Superior temporal gyrus (tissue), 1 donor: Measurements from ENCODE around the gene SPRYD4.
A peak's percentile ranks its signal among the peaks of the same experiment; 100 is the strongest.

Experiments used
- DNase-seq: peaks from one replicate; pipeline ENCODE4 v3.0.0-alpha.2; 2016; ENCODE audit errors: extremely low spot score

Gene SPRYD4

DNA sequence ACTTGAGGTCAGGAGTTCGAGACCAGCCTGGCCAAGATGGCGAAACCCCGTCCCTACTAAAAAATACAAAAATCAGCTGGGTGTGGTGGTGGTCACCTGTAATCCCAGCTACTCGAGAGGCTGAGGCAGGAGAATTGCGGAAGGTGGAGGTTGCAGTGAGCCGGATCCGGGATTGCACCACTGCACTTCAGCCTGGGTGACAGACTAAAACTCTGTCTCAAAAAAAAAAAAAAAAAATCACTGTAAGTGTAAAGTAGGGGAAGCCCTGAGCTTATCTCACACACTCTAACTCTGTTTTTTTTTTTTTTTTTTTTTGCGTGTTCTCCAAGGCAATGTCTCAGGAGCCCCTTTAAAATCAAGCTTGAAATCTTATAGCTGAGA is 52.8 kb downstream of the SPRYD4 start:
- no peak for DNase-seq

GRCh38 chr12:56521590-56522371 is 53.4 kb downstream of the SPRYD4 start, which contains the start of gene RBMS2:
Gene RBMS2, plus strand, starts transcription at chr12:56521820. Its CDS starts 204 bp downstream, at chr12:56522024.
- peak; percentile 84 for DNase-seq

DNA sequence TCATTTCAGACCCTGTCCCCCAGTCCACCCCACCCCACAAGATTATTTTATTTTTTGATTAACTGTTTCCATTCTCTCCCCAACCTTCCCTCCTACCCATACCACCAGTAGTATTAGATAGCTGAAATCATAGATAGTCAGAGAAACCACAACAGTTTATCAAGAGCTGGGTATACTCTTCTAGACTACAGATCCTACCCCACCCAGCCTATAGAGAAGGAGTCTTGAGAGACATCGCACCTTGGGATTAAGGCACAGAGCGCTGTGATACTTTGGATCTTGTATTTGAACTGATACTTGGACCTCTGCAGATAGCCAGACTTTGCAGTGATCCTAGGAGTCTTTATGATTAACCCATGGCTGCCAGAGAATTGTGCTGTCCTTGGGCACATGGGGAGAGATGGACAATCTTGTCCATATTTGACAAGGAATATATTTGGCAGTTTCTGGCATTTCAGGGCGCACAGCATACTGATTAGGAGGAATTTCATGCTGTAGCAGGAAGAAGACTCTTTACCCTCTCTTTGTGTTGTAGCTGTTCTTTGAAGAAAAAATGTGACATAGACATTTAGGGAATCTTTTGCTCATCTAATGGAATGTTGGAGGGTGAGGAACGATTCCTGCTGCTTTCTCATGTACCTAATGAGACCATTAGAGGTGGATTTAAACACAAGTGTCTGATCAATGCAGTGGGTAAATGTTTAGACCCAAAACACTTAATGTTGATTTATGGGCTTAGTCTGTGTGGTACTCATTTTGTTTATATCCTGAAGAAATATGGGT is 54.2 kb downstream of the SPRYD4 start:
- DNase-seq = no peak

DNA sequence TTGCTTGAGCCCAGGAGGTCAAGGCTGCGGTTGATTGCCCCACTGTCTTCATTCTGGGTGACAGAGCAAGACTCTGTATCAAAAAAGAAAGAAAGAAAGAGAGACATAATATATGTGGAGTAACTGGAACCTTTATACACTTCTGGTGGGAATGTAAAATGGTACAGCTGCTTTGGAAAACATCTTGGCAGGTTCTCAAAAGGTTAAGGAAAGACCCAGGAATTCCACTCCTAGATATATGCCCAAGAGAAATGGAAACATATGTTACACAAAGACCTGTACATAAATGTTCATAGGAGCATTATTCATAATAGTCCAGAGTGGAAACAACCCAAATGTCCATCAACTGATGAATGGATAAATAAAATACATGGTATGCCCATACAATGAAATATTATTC is 60.5 kb downstream of the SPRYD4 start:
- DNase-seq = no peak
